Body of pancreas (tissue), 4 donors: ENCODE measurements around the gene MBD3.

Source experiments
- CTCF ChIP-seq, 7 experiments: fragments of 450-650 bp in 4 of 7; fragments of 200-600 bp in 3 of 7; sonication (generic) in 3 of 7; IDR thresholded peaks; one replicate each; pipeline ENCODE4 v1.5.1; 2016 to 2019; ENCODE audit warnings: antibody characterized with exemption in 7 of 7
- POLR2A ChIP-seq, 3 donors: fragments of 450-650 bp; IDR thresholded peaks; one replicate each; pipeline ENCODE4 v1.6.1; 2016; ENCODE audit warnings: antibody characterized with exemption in 3 of 3, mild to moderate bottlenecking in 2 of 3

GRCh38 chr19:1567848-1568227 lies 24.8 kb downstream of the MBD3 start:
- no peak for TF ChIP-seq CTCF (IDR thresholded peaks at IDR 0.05)
- no peak for TF ChIP-seq POLR2A (IDR thresholded peaks at IDR 0.05)
